NCI-H146 (cell line): ENCODE results near the gene ANGPT4.
"Not testable (repeated sequence)": the region's sequence is repeated elsewhere in the genome, so short reads cannot be mapped to it uniquely, and the experiment has no call there.

Source experiments
- DNase-seq: peaks from one replicate; lab custom pipeline; 2025; lab: John Stamatoyannopoulos, UW

ANGPT4 gene

DNA sequence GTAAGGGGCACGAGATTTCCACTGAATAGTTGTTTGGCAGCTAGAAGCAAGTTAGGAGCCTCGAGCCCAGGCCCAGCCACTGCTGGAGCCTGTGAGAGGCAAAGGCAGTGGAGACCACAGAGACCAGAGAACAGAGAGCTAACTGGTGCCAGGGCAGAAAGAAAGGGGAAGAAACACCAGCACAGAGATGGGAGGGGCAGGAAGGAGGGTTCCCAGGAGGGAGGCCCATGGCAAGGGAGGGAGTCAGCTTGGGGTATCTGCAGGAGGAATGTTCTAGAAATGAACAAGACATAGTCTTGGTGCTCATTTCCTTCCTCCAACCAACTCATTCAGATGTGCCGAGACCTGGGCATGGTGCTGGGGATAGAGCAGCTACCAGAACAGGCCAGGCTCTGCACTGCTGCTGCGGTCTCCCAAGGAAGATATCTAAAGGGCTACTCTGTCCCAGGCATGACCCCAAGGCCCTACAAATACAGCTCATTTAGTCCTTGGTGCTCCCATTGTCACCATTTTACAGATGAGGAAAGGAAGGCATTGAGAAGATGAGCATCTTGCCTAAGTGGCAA lies 10.7 kb downstream of the ANGPT4 start:
- DNase-seq, result no peak

GRCh38 chr20:904039-904545 lies 12.0 kb downstream of the ANGPT4 start:
- no peak for DNase-seq

- not testable (repeated sequence) for DNase-seq
Observed at GRCh38 chr20:897436-897835, 18.7 kb downstream of the ANGPT4 start.

GRCh38 chr20:896501-897025 lies 19.6 kb downstream of the ANGPT4 start:
- no peak for DNase-seq

GRCh38 chr20:892371-892770 lies 23.8 kb downstream of the ANGPT4 start:
- DNase-seq, result not testable (repeated sequence)

DNA sequence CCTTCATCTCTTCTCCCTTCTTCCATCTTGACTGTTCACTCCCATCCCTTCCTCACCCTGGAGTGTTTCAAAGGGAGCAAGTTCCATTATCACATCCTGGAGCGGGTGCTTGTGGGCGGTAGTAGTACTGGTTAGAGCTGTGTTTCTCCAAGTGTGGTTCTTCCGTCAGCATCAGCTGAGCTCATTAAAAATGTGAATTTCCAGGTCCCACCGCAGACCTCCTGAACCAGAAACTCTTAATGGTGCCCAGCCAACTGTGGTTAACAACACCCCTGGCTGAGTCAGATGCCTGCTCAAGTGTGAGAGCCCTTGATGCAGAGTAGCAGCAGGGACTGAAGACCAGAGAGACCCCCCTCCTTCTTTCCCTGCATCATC lies 24.4 kb downstream of the ANGPT4 start:
- DNase-seq, result no peak

- no peak for DNase-seq
Observed at GRCh38 chr20:891058-891705, 25.0 kb downstream of the ANGPT4 start.

GRCh38 chr20:890666-891057 lies 25.5 kb downstream of the ANGPT4 start:
- DNase-seq, result no peak

DNA sequence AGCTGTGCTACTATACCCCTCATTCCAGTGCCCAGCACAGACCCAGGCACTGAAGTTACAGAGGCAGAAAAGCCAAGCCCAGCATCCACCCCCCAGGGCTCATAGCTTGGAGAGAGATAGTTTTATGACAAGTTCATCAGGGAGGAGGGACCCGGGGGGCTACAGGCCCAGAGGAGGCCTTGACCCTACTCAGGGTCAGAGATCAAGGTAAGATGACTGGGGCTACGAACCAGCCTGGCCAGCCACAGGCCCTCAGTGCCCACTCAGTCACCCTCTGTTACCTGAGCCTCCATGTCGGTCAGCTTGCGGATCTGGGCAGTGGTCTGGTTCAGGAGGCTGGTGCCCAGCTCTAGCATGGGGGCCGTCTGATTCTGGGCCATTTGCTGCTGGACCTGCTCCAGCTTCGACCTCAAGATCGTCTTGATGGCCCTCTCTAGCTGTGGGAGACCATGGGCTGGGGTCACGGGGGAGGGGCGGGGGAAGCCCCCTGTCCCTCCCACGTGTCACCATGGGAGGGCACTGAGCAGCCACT lies 26.1 kb downstream of the ANGPT4 start:
- no peak for DNase-seq

- DNase-seq, result no peak
Observed at GRCh38 chr20:889106-889505, 27.0 kb downstream of the ANGPT4 start.

DNA sequence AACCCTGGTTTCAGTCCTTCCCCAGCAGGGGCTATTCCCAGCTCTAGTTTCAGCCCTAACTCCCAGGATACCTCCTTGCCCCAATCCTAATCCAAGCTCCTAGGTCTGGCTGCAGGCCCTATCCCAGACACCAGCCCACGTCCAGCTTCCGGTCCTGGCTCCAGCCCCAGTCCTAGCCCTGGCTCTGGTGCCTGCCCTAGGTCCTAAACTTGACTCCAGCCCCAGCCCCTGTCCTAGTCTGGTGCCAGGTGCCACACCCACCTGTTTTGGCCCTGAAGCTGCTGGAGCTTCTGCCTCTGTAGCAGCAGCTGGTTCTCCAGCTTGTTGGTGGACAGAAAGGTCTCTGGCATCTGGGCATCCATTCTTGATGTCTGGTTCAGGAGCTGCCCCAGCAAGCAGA lies 28.1 kb downstream of the ANGPT4 start:
- no peak for DNase-seq

DNA sequence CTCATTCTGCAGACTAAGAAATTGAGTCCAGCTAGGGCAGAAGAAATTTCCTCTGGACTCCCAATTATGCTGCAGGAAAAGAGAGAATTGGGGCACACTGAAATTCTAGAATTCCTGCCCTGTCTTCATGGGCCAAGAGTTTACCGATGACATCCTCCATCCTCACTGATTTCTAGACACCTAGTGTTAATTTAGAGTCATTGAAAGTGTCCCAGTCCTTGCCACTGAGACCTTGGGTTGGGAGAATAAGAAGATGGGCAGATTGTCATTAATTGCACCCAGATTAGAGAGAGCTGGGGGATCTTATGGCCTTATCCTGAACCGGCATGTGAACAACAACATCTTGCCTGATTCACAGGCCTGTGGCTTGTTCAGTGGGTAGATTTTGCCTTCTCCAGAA lies 29.0 kb downstream of the ANGPT4 start:
- DNase-seq, result no peak

GRCh38 chr20:884983-885952 lies 30.9 kb downstream of the ANGPT4 start:
- DNase-seq, result peak; percentile 38

- no peak for DNase-seq
Observed at GRCh38 chr20:881783-882144, 34.4 kb downstream of the ANGPT4 start.

- DNase-seq, result no peak
Observed at GRCh38 chr20:881051-881782, 34.9 kb downstream of the ANGPT4 start.

GRCh38 chr20:879626-880025 lies 36.5 kb downstream of the ANGPT4 start:
- peak; percentile 61 for DNase-seq

- DNase-seq, result no peak
Observed at GRCh38 chr20:878511-879307, 37.4 kb downstream of the ANGPT4 start.

GRCh38 chr20:877814-878213 lies 38.3 kb downstream of the ANGPT4 start:
- DNase-seq, result no peak

DNA sequence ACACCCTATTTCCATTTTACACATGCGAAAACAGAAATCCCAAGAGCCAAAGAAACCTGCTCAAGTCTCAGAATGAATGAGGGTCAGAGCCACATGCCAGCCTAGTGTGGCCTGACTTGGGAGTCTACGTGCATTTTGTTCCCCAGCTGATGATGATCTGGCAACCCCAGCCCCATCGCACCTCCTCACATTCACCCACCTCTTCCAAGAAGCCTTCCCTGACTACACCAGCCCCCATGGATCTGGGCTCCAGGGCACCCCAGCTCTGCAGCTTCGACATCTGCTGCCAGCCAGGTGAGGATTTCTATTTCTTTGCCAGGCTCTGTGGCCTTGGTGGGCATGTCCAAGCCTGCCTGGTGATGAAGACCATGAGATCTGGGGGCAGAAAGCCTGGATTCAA lies 41.0 kb downstream of the ANGPT4 start:
- no peak for DNase-seq

GRCh38 chr20:873875-874607 lies 42.1 kb downstream of the ANGPT4 start:
- no peak for DNase-seq
